T-helper 2 cell (primary cell): ENCODE data around the gene PYGM.

ENCODE experiments used
- DNase-seq, 5 experiments: peaks; one replicate each; pipeline versions ENCODE4 v3.0.0 to v3.0.0-alpha.2; 2012 to 2022
- total RNA-seq, 2 donors: gene quantifications; one replicate each; lab custom pipeline; 2026; lab: John Stamatoyannopoulos, UW

Gene PYGM
- 25.4 to 41.5 reads per million in 2 donors for total RNA-seq

DNA sequence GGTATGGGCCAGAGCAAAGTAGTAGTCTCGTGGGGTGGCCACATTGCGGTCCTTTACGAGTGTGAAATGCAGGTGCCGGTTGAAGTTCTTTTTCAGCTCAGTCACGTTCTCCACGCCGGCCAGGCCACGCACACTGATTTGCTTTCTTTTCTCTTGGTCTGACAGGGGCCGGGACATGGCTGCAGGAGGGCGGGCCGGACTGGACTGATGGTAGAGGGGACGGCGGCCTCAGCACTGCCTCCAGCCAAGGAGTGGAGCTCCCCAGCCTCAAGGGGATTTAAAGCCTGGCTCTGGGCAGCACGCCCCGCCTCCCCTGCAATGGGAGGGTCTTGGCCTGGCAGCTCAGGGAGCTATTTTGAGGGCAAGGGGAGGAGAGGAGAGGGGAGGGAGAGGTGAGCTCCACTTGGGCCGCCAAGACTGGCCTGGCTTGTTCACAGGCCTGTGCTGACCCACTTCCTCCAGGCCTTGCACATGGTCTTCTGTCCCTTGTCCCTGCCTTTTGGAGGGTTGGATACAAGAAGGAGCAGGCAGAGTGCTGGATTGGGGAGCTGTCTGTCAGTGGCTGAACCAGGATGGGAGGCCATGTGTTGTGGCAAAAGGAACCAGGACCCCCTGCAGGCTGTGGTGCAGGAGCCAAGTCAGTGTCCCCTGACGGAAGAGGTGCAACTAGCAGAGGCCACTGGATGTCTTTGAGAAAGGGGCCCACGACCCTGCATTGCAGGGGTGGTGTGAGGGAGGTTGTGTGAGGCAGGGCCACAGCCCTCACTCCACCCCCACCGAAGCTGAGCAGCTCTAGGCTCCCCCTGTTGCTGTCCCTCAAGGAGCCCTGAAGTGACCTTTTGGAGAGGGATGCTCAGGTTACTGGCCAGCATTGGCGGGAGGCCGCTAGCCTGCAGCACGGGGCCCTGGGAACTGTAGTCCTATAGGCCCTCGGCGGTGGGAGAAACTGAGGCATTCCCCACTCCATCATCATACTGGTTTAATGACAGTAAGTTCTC, at the start of gene PYGM:
Gene PYGM (minus strand): TSS at position 253 of the 998 bp plus-strand sequence. CDS start 76 bp downstream, at position 177.
- no peak for DNase-seq

DNA sequence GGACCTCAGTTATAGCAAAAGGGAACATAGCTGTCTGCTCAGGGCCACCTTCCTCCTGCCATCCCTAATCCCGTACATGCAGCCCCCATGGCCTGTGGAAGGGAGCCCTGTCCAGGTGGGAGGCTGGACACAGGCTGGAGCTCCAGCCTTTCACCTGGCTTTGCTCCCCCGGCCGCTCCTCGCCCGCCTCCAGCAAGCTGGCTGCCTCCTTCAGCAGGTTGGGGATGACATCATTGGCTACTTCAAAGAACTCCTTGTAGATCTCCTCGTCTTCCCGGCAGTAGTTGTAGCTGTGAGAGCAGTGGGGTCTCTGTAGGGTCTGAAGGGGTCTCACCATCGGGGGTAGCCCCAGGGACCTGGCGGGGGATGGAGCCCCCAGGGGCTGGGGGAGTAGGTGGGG, 45.7 kb upstream of the PYGM start:
- no peak for DNase-seq

DNA sequence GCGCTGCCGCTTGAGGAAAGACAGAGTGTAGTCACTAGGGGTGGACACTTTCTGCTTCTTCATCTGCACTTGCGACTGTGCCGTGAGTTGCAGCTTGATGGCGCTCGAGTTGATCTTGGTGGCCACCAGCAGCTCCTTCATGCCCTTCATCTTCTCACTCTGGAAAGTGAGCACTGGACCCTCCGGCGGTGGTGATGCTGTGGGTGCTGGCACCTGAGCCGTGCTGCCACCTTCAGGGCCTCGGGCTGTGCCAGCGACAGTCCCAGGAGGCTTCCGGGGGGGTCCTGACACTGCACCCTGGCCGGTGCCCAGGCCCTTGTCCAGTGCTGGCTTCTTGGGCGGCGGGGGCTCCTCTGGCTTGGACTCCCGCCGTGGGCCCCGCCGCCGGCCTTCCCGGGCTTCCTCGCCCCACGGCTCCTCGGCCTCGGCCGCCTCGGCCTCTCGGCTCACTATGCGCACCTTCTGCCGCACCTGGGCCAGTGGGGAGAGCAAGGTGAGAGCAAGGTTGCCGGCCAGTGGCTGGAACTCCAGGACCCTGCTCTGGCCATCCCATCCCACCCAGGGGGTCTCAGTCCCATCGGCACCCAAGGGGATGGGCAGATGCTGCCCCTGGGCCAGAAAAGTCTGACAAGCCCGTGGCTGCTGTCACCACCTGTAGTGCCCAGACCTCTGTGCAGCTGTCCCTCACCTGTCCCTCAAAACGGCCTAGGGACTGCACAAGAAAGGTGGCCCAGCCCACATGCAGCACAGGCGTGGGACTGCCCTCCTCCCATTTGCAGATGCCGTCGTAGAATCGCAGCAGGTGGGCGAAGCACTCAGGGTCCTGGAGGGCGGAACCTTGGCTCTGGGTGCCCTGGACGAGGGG, 44.8 kb upstream of the PYGM start:
- peak in 1 of 5 experiments; percentile 44 for DNase-seq

GRCh38 chr11:64803846-64804345, 44.1 kb upstream of the PYGM start:
- DNase-seq, result no peak

DNA sequence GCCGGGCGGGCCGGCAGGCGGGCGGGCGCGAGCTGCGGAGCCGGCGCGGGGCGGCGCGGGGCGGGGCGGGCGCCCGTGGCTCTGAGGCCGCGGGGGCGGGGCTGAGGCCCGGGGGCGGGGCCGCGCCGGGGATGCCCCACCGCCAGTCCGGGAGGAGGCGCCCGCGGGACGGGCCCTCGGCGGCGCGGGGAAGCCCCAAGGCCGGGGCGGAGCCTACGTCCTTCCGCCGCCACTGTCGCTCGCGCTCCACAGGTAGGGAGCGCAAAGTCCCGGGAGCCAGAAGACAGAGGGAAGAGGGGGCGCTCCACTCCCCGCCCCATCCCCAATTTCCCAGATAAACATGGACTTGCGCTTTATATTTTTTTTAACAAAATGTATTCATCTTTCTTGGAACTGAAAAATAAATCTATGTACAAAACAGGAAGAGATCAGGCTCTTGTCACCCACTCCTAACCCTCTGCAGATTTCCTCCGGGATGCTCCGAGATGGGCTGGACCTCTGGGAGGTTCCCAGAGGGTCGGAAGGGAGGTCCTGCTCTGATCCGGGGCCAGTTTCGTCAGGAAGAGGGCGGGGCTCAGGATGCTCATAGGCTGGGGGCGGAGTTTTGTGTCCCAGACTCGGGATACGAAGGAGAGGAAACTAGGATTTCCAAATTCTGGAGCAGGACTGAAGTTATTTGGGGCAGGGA, 43.5 kb upstream of the PYGM start, which contains the start of gene MAP4K2:
Gene MAP4K2 (minus strand): TSS at position 57 of the 688 bp plus-strand sequence. CDS start 65 bp downstream, outside the sequence.
- DNase-seq, result peak; percentile 80 to 89 (median 87)

DNA sequence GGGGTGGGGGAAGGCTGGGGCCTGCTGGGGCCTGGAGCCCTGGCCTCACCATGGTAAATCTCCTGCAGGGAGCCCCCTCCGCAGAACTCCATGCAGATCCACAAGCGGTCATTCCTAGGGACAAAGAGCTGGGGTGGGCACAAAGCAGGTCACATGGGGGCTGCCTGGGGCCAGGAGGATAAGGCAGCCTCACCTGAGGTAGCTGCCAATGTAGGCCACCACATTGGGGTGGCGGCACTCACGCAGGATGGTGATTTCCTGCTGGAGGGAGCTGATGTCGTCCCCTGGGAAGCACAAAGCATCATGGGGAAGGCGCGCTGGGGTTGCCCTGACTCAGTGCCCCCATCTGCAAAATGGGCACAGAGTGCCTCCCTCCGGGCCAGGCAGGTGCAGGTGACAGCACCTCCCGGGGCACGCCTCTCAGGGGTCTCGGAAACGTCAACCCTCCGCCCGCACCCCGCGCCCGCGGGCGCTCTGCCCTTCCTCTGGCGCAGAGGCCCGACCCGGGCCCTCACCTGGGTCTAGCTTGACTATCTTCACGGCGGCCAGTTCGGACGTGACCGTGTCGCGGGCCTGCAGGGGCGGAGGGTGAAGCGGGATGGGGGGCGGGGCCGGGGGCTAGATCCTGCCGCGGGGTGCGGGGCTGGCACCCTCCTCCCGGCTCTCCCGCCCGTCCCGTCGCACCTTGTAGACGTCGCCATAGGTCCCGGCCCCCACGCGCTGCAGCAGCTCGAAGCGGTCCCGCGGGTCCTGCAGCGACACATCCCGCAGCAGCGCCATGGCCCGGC, 42.8 kb upstream of the PYGM start:
- peak in 3 of 5 experiments; percentile 14 to 48 (median 30) for DNase-seq

DNA sequence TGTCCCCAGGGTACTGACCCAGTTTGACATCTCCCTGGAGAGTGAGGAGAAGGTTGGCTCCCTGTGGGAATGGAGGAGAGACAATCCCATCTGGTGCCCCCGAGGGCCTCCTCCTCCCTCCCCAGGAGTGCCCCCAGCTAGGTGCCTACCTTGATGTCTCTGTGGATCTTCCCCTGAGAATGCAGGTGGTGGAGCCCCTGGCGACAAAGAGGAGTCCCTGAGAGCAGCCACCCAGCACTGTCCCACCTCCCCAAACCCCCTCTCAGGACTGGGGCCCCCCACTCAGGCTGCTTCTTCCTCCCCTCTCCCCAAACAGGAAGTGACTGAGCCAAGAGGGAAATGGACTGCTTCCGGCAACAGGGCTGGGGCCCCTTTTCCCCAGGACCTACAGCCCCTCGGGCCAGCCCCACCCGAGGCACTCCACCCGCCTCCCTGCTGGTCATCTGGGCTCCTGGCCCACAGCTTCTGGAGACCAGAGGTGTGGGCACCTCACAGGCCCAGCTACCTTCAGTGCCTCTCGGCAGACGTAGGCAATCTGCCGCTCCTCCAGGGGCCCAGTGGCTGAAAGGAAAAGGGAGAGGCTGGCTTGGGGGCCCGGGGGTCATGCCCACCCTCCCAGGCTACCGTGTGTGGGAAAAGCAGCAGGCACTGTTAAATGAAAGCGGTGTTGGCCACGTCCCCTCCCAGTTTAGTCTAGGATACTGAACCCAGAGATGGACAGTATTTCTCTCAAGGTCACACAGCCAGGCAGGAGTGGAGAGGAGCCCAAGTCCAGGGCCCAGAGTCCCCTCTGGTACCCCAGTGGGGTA, 42.0 kb upstream of the PYGM start:
- DNase-seq, result peak in 1 of 5 experiments; percentile 21

- no peak for DNase-seq
Measured at GRCh38 chr11:64801158-64801464, 41.3 kb upstream of the PYGM start.

- DNase-seq, result no peak
Measured at GRCh38 chr11:64800303-64801157, 40.8 kb upstream of the PYGM start.

DNA sequence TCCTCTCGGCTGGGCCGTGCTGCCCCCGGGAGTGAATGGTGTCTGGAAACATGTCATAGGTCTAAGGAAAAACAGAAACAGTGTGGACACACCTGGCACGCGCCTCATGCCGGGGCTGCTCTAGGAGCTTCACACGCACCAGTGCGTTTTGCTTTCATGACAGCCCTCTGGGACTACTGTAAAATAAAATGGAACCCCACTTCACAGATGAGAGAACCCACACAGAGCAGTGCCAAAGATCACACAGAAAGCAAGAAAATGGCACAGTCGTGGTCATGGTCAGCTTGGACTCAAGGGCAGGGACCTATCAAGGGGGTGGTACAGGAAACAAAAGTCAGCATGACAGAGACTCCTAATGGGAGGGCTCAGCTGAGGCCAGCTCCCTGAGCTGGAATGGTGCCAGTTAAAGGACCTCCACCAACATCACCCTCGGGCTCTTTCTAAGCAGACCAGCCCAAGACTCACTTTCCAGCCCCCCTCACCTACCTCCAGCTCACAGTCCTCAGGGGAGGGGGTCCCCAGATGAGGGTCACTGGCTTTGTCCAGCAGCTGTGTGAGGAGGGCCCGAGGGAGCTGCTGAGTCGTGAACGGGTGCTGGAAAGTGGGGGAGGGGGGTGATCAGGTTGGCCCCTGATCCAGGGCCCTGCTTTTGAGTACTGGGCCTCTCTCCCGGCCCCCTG, 40.0 kb upstream of the PYGM start:
- no peak for DNase-seq

DNA sequence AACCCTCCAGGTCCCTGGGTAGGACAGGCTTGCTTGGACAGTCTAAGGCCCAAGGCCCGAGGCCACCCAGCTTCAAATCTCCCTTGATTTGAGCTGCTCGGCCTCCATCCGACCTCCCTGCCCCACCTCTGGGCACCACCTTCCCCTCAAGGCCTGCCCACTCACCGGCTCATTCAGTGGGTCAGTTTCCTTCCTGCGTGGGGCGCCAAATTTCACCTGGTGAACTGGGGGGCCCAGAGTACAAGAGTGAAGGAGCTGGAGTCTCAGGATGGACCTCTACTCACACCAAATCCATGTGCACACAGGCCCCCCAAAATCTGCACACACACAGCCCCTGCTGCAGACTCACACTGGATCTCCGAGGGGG, 39.5 kb upstream of the PYGM start:
- no peak for DNase-seq

DNA sequence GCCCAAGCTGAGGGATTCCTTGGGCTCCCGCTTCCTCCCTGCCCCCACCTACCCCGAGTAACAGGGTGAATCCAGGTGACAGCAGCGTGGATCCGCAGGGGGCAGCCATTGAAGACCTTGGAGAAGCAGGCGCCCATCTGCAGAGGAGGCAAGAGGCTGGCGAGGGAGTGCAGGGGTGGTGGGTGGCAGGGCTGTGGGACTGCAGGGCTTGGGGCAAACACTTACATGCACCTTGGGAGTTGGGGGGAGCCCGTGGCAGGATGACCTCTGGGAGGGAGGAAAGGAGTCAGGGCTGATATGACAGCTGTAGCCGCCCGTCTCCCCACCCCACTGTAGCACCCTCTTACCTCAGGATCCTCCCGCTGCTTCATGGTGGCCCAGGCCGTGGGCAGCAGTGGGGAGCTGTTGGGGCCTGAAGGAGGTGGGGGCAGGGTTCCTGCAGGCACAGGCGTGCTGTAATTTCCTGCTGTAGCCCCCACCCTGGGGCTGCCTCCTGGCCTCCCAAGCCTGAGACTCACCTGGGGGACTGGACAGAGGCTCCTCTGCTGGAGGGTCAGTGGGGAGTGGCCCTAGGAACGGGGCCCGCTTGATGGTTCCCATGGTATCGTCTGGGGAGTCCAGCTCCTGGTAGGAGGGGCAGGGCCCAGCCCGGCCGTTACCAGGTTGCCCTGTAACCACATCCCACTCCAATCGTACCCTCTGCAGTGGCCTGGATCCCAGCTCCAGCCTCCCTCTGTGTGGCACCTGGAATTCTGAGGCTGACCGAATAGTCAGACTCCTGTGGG, 37.2 kb upstream of the PYGM start:
- DNase-seq, result no peak

GRCh38 chr11:64796047-64796756, 36.4 kb upstream of the PYGM start:
- no peak for DNase-seq

- DNase-seq, result no peak
Measured at GRCh38 chr11:64794526-64794925, 34.8 kb upstream of the PYGM start.

DNA sequence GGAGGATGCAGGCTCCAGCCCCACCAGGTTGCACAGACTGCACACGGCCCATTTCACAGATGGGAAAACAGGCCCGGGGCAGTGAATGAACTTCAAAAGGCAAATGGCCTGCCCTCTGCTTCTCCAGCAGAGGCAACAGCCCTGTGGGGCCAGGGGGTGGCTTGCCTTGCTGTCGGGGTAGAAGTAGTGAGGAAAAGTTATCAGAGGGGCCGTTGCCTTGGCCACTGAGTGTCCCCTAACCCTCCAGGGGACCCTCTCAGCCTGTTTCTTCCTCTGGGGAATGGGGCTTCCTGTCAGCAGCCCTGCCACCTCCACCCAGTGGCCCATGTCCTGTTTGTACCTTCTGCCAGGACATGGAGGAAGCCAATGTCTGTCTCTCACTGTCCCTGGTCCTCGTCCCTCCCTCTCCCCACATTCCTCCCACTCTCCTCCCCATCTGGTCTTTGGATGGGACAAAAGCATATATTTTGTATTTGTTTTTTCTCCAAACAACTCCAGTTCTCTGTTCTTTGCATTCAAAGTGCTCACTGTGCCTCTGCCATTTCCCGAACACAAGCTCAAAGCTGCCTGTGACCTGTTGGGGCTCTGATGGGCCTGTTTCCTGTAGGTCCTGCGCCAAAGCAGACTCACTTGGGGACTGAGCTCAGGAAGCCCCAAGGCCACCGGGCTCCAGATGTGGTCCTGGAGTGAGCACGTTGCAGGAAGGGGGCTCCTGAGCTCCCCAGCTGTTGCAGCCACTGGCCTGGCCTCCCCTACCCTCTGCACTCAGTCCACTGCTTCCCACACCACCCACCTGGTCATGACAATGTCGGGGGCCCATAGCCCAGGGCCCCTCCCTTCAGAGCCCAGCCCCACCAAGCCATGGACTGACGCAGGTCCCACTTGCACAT, 33.7 kb upstream of the PYGM start:
- DNase-seq, result no peak

- DNase-seq, result no peak
Measured at GRCh38 chr11:64792482-64792881, 32.7 kb upstream of the PYGM start.
